ENCODE data around the gene UGT1A9.

The UGT1A9 gene

GRCh38 chr2:233814056-233814835, 142.5 kb downstream of the UGT1A9 start:
- H3K4ac ChIP-seq (ENCODE audit: low read depth, low read length) = no peak overlapping the region
- no CpG with 5 or more reads among the region's 2 CpGs for WGBS (ENCODE audit: extremely low coverage, insufficient coverage, insufficient read length)

DNA sequence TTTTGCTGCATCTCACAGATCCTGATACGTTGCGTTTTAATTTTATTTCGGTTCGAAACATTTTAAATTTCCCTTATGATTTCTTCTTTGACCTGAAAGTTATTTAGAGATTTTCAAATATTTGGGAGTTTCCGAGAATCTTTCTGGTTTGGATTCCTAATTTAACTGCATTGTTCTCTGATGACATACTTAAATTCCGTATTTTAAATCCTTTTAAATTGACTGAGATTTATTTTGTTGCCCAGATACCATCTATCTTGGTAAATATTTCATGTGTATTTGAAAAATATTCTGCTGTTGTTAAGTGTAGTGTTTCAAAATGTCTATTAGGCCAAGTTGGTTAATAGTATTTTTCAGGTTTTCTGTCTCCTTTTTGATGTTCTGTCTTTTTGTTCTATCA, 144.2 kb downstream of the UGT1A9 start:
- Histone ChIP-seq H3K9ac (ENCODE audit: low read length) (no peak overlapping the region), H4K8ac (ENCODE audit: low read depth, low read length) (no peak overlapping the region), H3K4ac (ENCODE audit: low read depth, low read length) (no peak overlapping the region), H3K18ac (ENCODE audit: low read length) (no peak overlapping the region), H2AK5ac (ENCODE audit: low read length) (no peak overlapping the region), H2AFZ (ENCODE audit: insufficient read depth, low read length, poor library complexity) (no peak overlapping the region), H3K79me2 (ENCODE audit: control insufficient read depth, insufficient read depth, low read length, poor library complexity) (no peaks in the 10 kb centered on the region), H4K12ac (ENCODE audit: low read depth, low read length) (no peak overlapping the region), H3K4me3 (ENCODE audit: low read depth, low read length) (no peak overlapping the region), H2BK120ac (ENCODE audit: insufficient read depth, low read length, poor library complexity) (no peak overlapping the region), H2BK12ac (ENCODE audit: low read length) (no peak overlapping the region), H2BK5ac (ENCODE audit: low read depth, low read length, poor library complexity) (no peak overlapping the region), H3K36me3 (ENCODE audit: control insufficient read depth in 1 of 2, insufficient read depth in 2 of 2, low read length in 2 of 2) (no peaks in the 10 kb centered on the region), H4K91ac (ENCODE audit: low read depth, low read length) (no peak overlapping the region), H3K9me3 (ENCODE audit: insufficient read depth, low read depth, low read length) (peaks cover 11% of the 10 kb centered on the region), H3K14ac (ENCODE audit: low read length) (no peak overlapping the region), H3K4me1 (ENCODE audit: control insufficient read depth in 1 of 2, insufficient read depth in 2 of 2, low read length in 2 of 2) (no peaks in the 10 kb centered on the region), H3K27me3 (ENCODE audit: insufficient read depth, low read length) (no peaks in the 10 kb centered on the region), H3K4me2 (ENCODE audit: low read length) (no peak overlapping the region), H3K79me1 (ENCODE audit: low read length) (no peaks in the 10 kb centered on the region), H3K27ac (ENCODE audit: low read depth, low read length) (no peak overlapping the region), H3K23ac (ENCODE audit: low read length) (no peak overlapping the region)
- no CpG with 5 or more reads among the region's 6 CpGs for WGBS (ENCODE audit: extremely low coverage, insufficient coverage, insufficient read length)
- DNase-seq = peak in 1 of 2 donors; percentile 28

More at GRCh38 chr2:233814056-233814835, 142.5 kb downstream of the UGT1A9 start:
- H2BK5ac ChIP-seq (ENCODE audit: low read depth, low read length, poor library complexity) = no peak overlapping the region
- DNase-seq = peak in 1 of 2 donors; percentile 3
- H3K4me3 ChIP-seq (ENCODE audit: low read depth, low read length) = no peak overlapping the region
- no peak overlapping the region for H4K8ac ChIP-seq (ENCODE audit: low read depth, low read length)
- H3K4me2 ChIP-seq (ENCODE audit: low read length) = no peak overlapping the region
- H3K36me3 ChIP-seq (ENCODE audit: control insufficient read depth in 1 of 2, insufficient read depth in 2 of 2, low read length in 2 of 2) = no peaks in the 10 kb centered on the region
- H3K4me1 ChIP-seq (ENCODE audit: control insufficient read depth in 1 of 2, insufficient read depth in 2 of 2, low read length in 2 of 2) = no peaks in the 10 kb centered on the region
- H2AFZ ChIP-seq (ENCODE audit: insufficient read depth, low read length, poor library complexity) = no peak overlapping the region
- no peaks in the 10 kb centered on the region for H3K79me2 ChIP-seq (ENCODE audit: control insufficient read depth, insufficient read depth, low read length, poor library complexity)
- H3K23ac ChIP-seq (ENCODE audit: low read length) = no peak overlapping the region
- H2AK5ac ChIP-seq (ENCODE audit: low read length) = no peak overlapping the region
- H3K9me3 ChIP-seq (ENCODE audit: insufficient read depth, low read depth, low read length) = peaks cover 7% of the 10 kb centered on the region
- H2BK12ac ChIP-seq (ENCODE audit: low read length) = no peak overlapping the region
- no peaks in the 10 kb centered on the region for H3K79me1 ChIP-seq (ENCODE audit: low read length)
- no peak overlapping the region for H3K14ac ChIP-seq (ENCODE audit: low read length)
- no peak overlapping the region for H3K27ac ChIP-seq (ENCODE audit: low read depth, low read length)
- no peak overlapping the region for H4K12ac ChIP-seq (ENCODE audit: low read depth, low read length)
- H2BK120ac ChIP-seq (ENCODE audit: insufficient read depth, low read length, poor library complexity) = no peak overlapping the region
- H3K9ac ChIP-seq (ENCODE audit: low read length) = no peak overlapping the region
- no peak overlapping the region for H4K91ac ChIP-seq (ENCODE audit: low read depth, low read length)
- no peaks in the 10 kb centered on the region for H3K27me3 ChIP-seq (ENCODE audit: insufficient read depth, low read length)
- no peak overlapping the region for H3K18ac ChIP-seq (ENCODE audit: low read length)

- DNase-seq = no peak
- H3K79me1 ChIP-seq (ENCODE audit: low read length) = no peaks in the 10 kb centered on the region
- no CpG with 5 or more reads among the region's 2 CpGs for WGBS (ENCODE audit: extremely low coverage, insufficient coverage, insufficient read length)
- no peak overlapping the region for H2BK5ac ChIP-seq (ENCODE audit: low read depth, low read length, poor library complexity)
- no peak overlapping the region for H3K4me3 ChIP-seq (ENCODE audit: low read depth, low read length)
- H3K36me3 ChIP-seq (ENCODE audit: control insufficient read depth in 1 of 2, insufficient read depth in 2 of 2, low read length in 2 of 2) = no peaks in the 10 kb centered on the region
- H3K27ac ChIP-seq (ENCODE audit: low read depth, low read length) = no peak overlapping the region
- no peak overlapping the region for H2AK5ac ChIP-seq (ENCODE audit: low read length)
- no peaks in the 10 kb centered on the region for H3K79me2 ChIP-seq (ENCODE audit: control insufficient read depth, insufficient read depth, low read length, poor library complexity)
- H3K9me3 ChIP-seq (ENCODE audit: insufficient read depth, low read depth, low read length) = peaks cover 7% of the 10 kb centered on the region
- H4K8ac ChIP-seq (ENCODE audit: low read depth, low read length) = no peak overlapping the region
- H3K18ac ChIP-seq (ENCODE audit: low read length) = no peak overlapping the region
- H3K9ac ChIP-seq (ENCODE audit: low read length) = no peak overlapping the region
- H2BK120ac ChIP-seq (ENCODE audit: insufficient read depth, low read length, poor library complexity) = no peak overlapping the region
- no peaks in the 10 kb centered on the region for H3K4me1 ChIP-seq (ENCODE audit: control insufficient read depth in 1 of 2, insufficient read depth in 2 of 2, low read length in 2 of 2)
- H3K4ac ChIP-seq (ENCODE audit: low read depth, low read length) = no peak overlapping the region
- H3K23ac ChIP-seq (ENCODE audit: low read length) = no peak overlapping the region
- H3K14ac ChIP-seq (ENCODE audit: low read length) = no peak overlapping the region
- no peaks in the 10 kb centered on the region for H3K27me3 ChIP-seq (ENCODE audit: insufficient read depth, low read length)
- H2BK12ac ChIP-seq (ENCODE audit: low read length) = no peak overlapping the region
- H2AFZ ChIP-seq (ENCODE audit: insufficient read depth, low read length, poor library complexity) = no peak overlapping the region
- H4K91ac ChIP-seq (ENCODE audit: low read depth, low read length) = no peak overlapping the region
- H3K4me2 ChIP-seq (ENCODE audit: low read length) = no peak overlapping the region
- H4K12ac ChIP-seq (ENCODE audit: low read depth, low read length) = no peak overlapping the region
Measured at GRCh38 chr2:233816334-233816733, 144.6 kb downstream of the UGT1A9 start.

DNA sequence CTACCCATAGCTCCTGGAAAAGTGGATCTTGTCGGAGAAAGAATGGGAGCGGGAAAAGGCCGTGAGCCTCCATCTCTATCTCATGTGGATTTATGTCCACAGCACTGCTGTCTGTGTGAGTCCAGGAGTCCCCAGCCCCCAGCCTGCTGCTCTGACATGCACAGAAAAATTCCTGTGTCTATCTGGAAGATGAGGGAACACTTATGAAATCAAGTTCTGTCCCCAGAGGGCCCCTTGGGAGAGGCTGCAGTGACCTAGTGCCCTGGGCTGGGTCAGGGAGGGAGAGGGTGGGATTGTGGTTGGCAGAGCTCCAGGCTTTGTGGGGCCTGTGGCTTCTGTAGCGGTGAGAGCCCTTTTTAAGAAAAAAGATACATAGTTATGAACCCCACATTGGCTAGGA, 145.1 kb downstream of the UGT1A9 start:
- H2AK5ac ChIP-seq (ENCODE audit: low read length) = no peak overlapping the region
- H2AFZ ChIP-seq (ENCODE audit: insufficient read depth, low read length, poor library complexity) = no peak overlapping the region
- no peak overlapping the region for H2BK12ac ChIP-seq (ENCODE audit: low read length)
- H3K18ac ChIP-seq (ENCODE audit: low read length) = no peak overlapping the region
- no peak for DNase-seq
- H3K9ac ChIP-seq (ENCODE audit: low read length) = no peak overlapping the region
- H2BK5ac ChIP-seq (ENCODE audit: low read depth, low read length, poor library complexity) = no peak overlapping the region
- no peak overlapping the region for H3K4me2 ChIP-seq (ENCODE audit: low read length)
- H3K14ac ChIP-seq (ENCODE audit: low read length) = no peak overlapping the region
- no peak overlapping the region for H3K23ac ChIP-seq (ENCODE audit: low read length)
- no peaks in the 10 kb centered on the region for H3K4me1 ChIP-seq (ENCODE audit: control insufficient read depth in 1 of 2, insufficient read depth in 2 of 2, low read length in 2 of 2)
- H4K91ac ChIP-seq (ENCODE audit: low read depth, low read length) = no peak overlapping the region
- no peak overlapping the region for H2BK120ac ChIP-seq (ENCODE audit: insufficient read depth, low read length, poor library complexity)
- H3K4ac ChIP-seq (ENCODE audit: low read depth, low read length) = no peak overlapping the region
- H3K27me3 ChIP-seq (ENCODE audit: insufficient read depth, low read length) = no peaks in the 10 kb centered on the region
- H4K8ac ChIP-seq (ENCODE audit: low read depth, low read length) = no peak overlapping the region
- no CpG with 5 or more reads among the region's 4 CpGs for WGBS (ENCODE audit: extremely low coverage, insufficient coverage, insufficient read length)
- H3K27ac ChIP-seq (ENCODE audit: low read depth, low read length) = no peak overlapping the region
- no peak overlapping the region for H4K12ac ChIP-seq (ENCODE audit: low read depth, low read length)
- peaks cover 6% of the 10 kb centered on the region for H3K9me3 ChIP-seq (ENCODE audit: insufficient read depth, low read depth, low read length)
- H3K36me3 ChIP-seq (ENCODE audit: control insufficient read depth in 1 of 2, insufficient read depth in 2 of 2, low read length in 2 of 2) = no peaks in the 10 kb centered on the region
- no peaks in the 10 kb centered on the region for H3K79me2 ChIP-seq (ENCODE audit: control insufficient read depth, insufficient read depth, low read length, poor library complexity)
- H3K4me3 ChIP-seq (ENCODE audit: low read depth, low read length) = no peak overlapping the region
- H3K79me1 ChIP-seq (ENCODE audit: low read length) = no peaks in the 10 kb centered on the region
